Hematopoietic multipotent progenitor cell treated with erythropoietin and hydrocortisone succinate and interleukin-3 and kit ligand, for 4 days (in vitro differentiated cells): ENCODE measurements around the gene COBLL1.

Source experiments
- DNase-seq: peaks from one replicate; pipeline ENCODE4 v3.0.0-alpha.2; 2015

The COBLL1 gene

GRCh38 chr2:164706522-164706921 lies 135.1 kb downstream of the COBLL1 start:
- no peak for DNase-seq

- DNase-seq = no peak
These were observed 136.0 kb downstream of the COBLL1 start for GRCh38 chr2:164705412-164706167.

GRCh38 chr2:164703915-164704706 lies 137.5 kb downstream of the COBLL1 start:
- DNase-seq = no peak

- no peak for DNase-seq
These were observed 140.1 kb downstream of the COBLL1 start for GRCh38 chr2:164701565-164701964.

- DNase-seq = no peak
These were observed 141.2 kb downstream of the COBLL1 start for GRCh38 chr2:164700390-164700789.

- peak; percentile 56 for DNase-seq
These were observed 143.7 kb downstream of the COBLL1 start for GRCh38 chr2:164697688-164698461.

GRCh38 chr2:164696634-164697033 lies 145.0 kb downstream of the COBLL1 start:
- DNase-seq = peak; percentile 30

- no peak for DNase-seq
These were observed 147.3 kb downstream of the COBLL1 start for GRCh38 chr2:164694275-164694695.

GRCh38 chr2:164693834-164694233 lies 147.8 kb downstream of the COBLL1 start:
- no peak for DNase-seq

GRCh38 chr2:164693390-164693789 lies 148.2 kb downstream of the COBLL1 start:
- DNase-seq = no peak

- DNase-seq = no peak
These were observed 148.7 kb downstream of the COBLL1 start for GRCh38 chr2:164692958-164693357.

- DNase-seq = no peak
These were observed 149.5 kb downstream of the COBLL1 start for GRCh38 chr2:164692114-164692513.

GRCh38 chr2:164691346-164691887 lies 150.2 kb downstream of the COBLL1 start:
- DNase-seq = no peak

- DNase-seq = no peak
These were observed 151.3 kb downstream of the COBLL1 start for GRCh38 chr2:164690361-164690760.

- no peak for DNase-seq
These were observed 152.7 kb downstream of the COBLL1 start for GRCh38 chr2:164688896-164689419.

- no peak for DNase-seq
These were observed 160.6 kb downstream of the COBLL1 start for GRCh38 chr2:164681009-164681408.

- DNase-seq = no peak
These were observed 162.9 kb downstream of the COBLL1 start for GRCh38 chr2:164678631-164679149.

GRCh38 chr2:164677733-164678132 lies 163.9 kb downstream of the COBLL1 start:
- DNase-seq = no peak

- no peak for DNase-seq
These were observed 164.4 kb downstream of the COBLL1 start for GRCh38 chr2:164677271-164677670.

GRCh38 chr2:164675687-164676086 lies 165.9 kb downstream of the COBLL1 start:
- no peak for DNase-seq

- no peak for DNase-seq
These were observed 166.6 kb downstream of the COBLL1 start for GRCh38 chr2:164675027-164675426.

GRCh38 chr2:164671664-164672396 lies 169.8 kb downstream of the COBLL1 start:
- DNase-seq = no peak
